Chondrocyte (in vitro differentiated cells): ENCODE data around the gene TBC1D30. TPM values are rescaled to one million over a fixed set of nuclear protein-coding genes. Genes with fewer than 3 reads are reported as not detected.
A peak's percentile ranks its signal among the peaks of the same experiment; 100 is the strongest.

ENCODE experiments used
- DNase-seq: peaks from one replicate; pipeline ENCODE4 v3.0.0; 2021; ENCODE audit warnings: mixed read lengths, low spot score
- H3K27ac Mint-ChIP-seq: one replicate; pipeline ENCODE4 v1.8.0; 2021; ENCODE audit warnings: mild to moderate bottlenecking, moderate library complexity, mixed read lengths; ENCODE audit not compliant: unreplicated experiment
- H3K27me3 Mint-ChIP-seq: 2 replicates; pipeline ENCODE4 v1.8.0; 2021; ENCODE audit warnings: low read depth, mixed read lengths
- H3K36me3 Mint-ChIP-seq: 2 replicates; pipeline ENCODE4 v1.8.0; 2021; ENCODE audit warnings: low read depth, mixed read lengths
- H3K4me1 Mint-ChIP-seq: 2 replicates; pipeline ENCODE4 v1.8.0; 2021; ENCODE audit warnings: low read depth, mild to moderate bottlenecking, mixed read lengths
- H3K4me3 Mint-ChIP-seq: one replicate; pipeline ENCODE4 v1.8.0; 2021; ENCODE audit warnings: mild to moderate bottlenecking, moderate library complexity, mixed read lengths; ENCODE audit not compliant: unreplicated experiment
- H3K9me3 Mint-ChIP-seq: 2 replicates; pipeline ENCODE4 v1.8.0; 2021; ENCODE audit warnings: low read depth, mixed read lengths
- total RNA-seq: library from RNA; stranded (reverse); gene quantifications from 3 replicates; pipeline ENCODE4 v1.2.1, GENCODE V29; 2021
- TF ChIP-seq, protein P1 (sequence below): fragments of 200-600 bp; sonication (generic); IDR thresholded peaks from 2 replicates; pipeline ENCODE4 v1.5.0; 2021; ENCODE audit warnings: antibody characterized with exemption, mild to moderate bottlenecking, moderate library complexity

Gene TBC1D30
- total RNA-seq, 1 donor from 2014 or later: 1.7 TPM

GRCh38 chr12:64826234-64826633 is 1.8 kb downstream of the TBC1D30 start:
- H3K27me3 Mint-ChIP-seq: peaks cover 45% of the 10 kb centered on the region
- DNase-seq: no peak

GRCh38 chr12:64828713-64829112 is 4.3 kb downstream of the TBC1D30 start:
- no peak for DNase-seq
- Mint-ChIP-seq H3K4me1 (peaks cover 22% of the 10 kb centered on the region), H3K27ac (no peak overlapping the region), H3K4me3 (no peak overlapping the region), H3K9me3 (peaks cover 4% of the 10 kb centered on the region), H3K27me3 (peaks cover 40% of the 10 kb centered on the region), H3K36me3 (no peaks in the 10 kb centered on the region)
- TF ChIP-seq, protein P1, sequence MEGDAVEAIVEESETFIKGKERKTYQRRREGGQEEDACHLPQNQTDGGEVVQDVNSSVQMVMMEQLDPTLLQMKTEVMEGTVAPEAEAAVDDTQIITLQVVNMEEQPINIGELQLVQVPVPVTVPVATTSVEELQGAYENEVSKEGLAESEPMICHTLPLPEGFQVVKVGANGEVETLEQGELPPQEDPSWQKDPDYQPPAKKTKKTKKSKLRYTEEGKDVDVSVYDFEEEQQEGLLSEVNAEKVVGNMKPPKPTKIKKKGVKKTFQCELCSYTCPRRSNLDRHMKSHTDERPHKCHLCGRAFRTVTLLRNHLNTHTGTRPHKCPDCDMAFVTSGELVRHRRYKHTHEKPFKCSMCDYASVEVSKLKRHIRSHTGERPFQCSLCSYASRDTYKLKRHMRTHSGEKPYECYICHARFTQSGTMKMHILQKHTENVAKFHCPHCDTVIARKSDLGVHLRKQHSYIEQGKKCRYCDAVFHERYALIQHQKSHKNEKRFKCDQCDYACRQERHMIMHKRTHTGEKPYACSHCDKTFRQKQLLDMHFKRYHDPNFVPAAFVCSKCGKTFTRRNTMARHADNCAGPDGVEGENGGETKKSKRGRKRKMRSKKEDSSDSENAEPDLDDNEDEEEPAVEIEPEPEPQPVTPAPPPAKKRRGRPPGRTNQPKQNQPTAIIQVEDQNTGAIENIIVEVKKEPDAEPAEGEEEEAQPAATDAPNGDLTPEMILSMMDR: no peak

More at GRCh38 chr12:64826234-64826633, 1.8 kb downstream of the TBC1D30 start:
- Mint-ChIP-seq H3K27ac (no peak overlapping the region), H3K9me3 (peaks cover 3% of the 10 kb centered on the region), H3K4me3 (peak overlapping the region; percentile 38), H3K36me3 (peaks cover 2% of the 10 kb centered on the region), H3K4me1 (peaks cover 22% of the 10 kb centered on the region)
- TF ChIP-seq, protein P1: no peak

DNA sequence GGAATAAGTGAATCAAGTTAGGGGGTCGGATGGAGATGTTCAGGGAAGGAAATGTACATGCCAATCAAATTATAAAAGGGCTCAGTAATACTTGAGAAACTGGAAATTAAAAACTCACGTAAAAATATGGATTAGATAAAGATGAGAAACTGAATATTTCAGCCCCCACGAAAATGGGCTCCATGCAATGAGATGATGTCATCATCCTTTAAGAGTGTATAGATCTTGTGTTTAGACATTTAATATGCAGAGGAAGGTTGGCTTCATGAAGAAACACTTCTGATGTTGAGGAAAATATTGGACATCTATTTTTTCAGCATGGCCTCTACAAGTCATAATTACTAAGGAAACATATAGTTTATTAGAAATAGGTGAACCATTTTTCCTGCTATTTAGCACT is 9.5 kb downstream of the TBC1D30 start:
- H3K27me3 Mint-ChIP-seq: peaks cover 9% of the 10 kb centered on the region
- H3K36me3 Mint-ChIP-seq: peaks cover 6% of the 10 kb centered on the region
- H3K4me3 Mint-ChIP-seq: no peak overlapping the region
- no peak overlapping the region for H3K27ac Mint-ChIP-seq
- DNase-seq: no peak
- TF ChIP-seq, protein P1: no peak
- no peaks in the 10 kb centered on the region for H3K4me1 Mint-ChIP-seq
- peaks cover 4% of the 10 kb centered on the region for H3K9me3 Mint-ChIP-seq

- Mint-ChIP-seq H3K36me3 (peaks cover 6% of the 10 kb centered on the region), H3K27me3 (peaks cover 4% of the 10 kb centered on the region), H3K27ac (no peak overlapping the region), H3K9me3 (peaks cover 4% of the 10 kb centered on the region), H3K4me1 (no peaks in the 10 kb centered on the region), H3K4me3 (no peak overlapping the region)
- DNase-seq: no peak
- TF ChIP-seq, protein P1: no peak
Observed at GRCh38 chr12:64835901-64836300, 11.5 kb downstream of the TBC1D30 start.

- H3K36me3 Mint-ChIP-seq: peaks cover 6% of the 10 kb centered on the region
- H3K9me3 Mint-ChIP-seq: peaks cover 4% of the 10 kb centered on the region
- DNase-seq: no peak
- no peak overlapping the region for H3K27ac Mint-ChIP-seq
- H3K27me3 Mint-ChIP-seq: peaks cover 6% of the 10 kb centered on the region
- TF ChIP-seq, protein P1: no peak
- H3K4me3 Mint-ChIP-seq: no peak overlapping the region
- H3K4me1 Mint-ChIP-seq: no peaks in the 10 kb centered on the region
Observed at GRCh38 chr12:64836856-64837255, 12.4 kb downstream of the TBC1D30 start.
